HG03095 (cell line): ENCODE data around the gene CYP46A1.
"Not testable (repeated sequence)": the region's sequence is repeated elsewhere in the genome, so short reads cannot be mapped to it uniquely, and the experiment has no call there.

ENCODE experiments used
- ATAC-seq: cut with Tn5 transposase; IDR thresholded peaks from one replicate; pipeline ENCODE4 v1.9.1; 2021; ENCODE audit warnings: moderate library complexity; ENCODE audit not compliant: unreplicated experiment

Gene CYP46A1

DNA sequence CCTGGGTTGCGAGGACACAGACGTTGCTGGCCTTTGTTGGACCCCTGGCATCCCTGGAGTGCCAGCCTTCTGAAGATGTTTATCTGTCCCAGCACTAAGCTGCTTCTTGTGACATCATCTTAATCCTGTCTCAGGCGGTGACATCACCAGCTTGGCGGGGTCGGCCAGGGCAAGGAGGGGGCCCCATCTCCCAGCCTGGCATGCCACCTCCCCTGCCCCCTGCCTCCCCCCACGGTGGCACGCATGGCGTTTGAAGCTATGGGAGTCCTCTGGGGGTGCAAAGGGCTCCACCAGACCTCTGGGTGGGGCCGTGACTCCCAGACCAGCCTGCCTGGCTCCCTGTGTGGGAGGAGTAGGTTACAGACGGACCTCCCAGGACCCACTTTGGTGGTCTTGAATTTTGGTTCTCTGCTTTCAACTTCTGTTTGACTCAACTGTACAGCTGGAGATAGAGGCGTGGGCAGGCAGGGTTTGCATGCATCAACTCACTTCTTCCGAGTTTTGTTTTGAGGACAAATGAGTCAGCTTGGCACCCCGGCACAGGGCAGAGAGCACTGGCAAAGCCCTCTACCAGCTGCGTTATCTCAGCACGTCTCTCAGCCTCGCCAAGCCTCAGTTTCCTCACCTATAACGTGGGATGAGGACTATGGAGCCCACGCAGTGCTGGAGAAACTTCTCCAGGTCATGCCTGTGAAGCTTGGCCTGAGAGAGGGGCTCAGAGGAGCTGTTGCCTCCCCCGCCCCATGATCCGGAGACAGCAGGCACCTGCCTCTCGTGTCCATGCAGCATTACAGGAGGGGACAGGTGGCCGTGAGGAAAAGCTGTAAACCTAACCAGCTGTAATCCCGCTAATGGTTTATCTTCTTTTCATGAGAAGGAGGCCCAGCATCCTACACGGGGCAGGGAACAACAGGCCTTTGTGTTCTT, 70.3 kb downstream of the CYP46A1 start:
- ATAC-seq = no peak

DNA sequence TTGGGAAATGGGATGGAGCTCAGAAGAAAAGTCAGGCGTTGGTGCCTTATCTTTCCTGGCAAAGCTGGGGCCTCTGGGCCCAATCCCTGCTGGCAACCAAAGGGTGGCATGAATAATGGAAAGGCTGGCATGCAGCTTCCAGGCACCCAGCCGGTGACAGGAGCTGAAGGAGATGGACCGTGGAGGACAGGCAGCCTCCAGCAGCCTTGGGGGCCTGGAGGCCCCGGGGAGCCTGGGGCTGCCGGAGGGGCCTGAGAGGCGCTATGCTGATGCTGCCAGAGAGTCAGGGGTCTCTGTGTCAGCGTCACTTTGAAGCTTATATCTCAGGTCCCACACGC, 70.9 kb downstream of the CYP46A1 start:
- ATAC-seq = no peak

DNA sequence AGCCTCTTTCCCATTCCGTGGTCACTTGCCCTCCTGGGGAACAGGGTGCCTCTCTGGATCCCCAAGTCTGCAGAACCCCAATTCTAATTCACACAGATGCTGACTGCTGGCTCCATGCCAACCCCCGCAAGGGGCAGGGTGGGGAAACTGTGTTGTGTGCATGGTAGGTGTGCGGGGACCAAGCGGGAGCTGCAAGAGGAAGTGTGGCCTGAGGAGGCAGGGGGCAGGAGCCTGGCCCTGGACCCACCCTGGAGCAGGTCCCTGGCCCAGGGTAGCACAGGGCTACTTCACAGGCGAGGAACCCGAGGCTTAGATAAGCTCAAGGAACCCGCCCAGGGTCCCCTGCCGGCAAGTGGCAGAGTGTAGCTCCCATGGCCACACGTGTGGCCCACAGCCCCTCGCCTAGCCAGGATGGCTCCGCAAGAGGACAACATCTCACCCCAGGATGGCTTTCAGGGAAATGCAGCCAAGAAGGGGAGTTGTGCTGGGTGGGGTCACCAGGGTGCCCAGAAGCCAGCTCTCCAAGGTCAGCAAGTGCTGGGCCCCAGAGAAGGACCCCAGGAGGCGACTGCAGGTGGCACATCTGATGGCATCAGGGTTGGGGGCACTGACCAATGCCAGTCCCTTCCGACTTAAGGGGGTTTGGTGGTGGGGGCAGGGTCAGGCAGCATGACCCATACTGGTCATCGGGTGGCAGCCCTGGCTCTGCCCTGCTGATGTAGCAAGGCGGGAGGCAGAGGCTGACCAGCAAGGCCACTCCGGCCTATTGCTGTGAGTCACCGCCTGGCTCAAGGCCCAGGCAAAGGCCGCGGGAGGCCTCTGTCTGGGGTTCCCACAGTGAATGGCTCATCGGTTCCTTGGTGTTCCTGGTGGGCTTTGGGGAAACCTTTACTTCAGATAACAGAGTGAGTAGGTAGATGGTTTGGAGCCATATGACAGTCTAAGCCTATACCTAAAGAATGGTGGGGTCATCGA, 71.8 kb downstream of the CYP46A1 start:
- no peak for ATAC-seq

DNA sequence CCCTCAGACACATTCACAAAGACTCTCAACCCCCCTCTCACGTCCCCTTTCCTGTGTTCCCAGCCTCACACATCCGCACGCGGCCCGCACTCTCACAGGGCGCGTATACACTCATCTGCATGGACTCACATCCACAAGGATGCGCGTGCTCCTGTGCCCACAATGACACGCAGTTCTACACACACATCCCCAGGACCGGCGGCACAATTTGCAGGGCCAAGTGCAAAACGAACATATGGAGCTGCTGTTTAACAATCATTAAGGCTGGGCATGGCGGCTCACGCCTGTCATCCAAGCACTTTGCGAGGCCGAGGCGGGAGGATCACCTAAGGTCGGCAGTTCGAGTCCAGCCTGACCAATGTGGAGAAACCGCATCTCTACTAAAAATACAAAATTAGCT, 72.7 kb downstream of the CYP46A1 start:
- no peak for ATAC-seq

DNA sequence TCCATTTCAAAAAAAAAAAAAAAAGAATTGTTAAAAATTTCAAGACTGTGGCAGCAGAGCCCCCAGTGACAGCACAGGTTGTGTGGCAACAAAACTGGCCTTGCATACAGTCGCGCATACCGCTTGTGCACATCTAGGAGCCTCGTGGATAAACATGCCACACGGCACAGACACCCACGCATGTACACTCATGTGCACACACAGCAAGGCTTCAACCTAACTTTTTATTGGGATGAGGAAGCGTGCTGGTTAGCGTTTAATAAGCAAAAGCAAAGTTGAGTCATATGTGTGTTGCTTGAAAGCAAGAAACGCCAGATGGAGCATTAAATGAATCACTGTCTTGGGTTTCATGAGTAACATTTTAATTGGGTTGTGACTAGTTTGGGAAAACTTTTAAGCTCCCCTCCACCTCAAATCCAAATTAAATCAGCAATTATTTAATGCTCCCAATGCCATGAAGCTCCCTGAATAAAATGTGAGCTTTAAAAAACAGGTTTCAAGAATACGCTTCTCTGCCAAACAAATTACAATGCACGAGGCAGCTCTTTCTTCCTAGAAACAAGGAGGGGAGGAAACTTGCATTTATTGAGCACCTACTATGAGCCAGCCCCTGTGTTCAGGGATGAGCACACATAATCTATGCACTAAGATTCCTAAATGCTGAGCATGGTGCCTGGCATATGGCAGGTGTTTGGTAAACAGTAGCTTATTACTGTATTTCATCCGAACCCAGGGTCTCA, 73.4 kb downstream of the CYP46A1 start:
- ATAC-seq = no peak

DNA sequence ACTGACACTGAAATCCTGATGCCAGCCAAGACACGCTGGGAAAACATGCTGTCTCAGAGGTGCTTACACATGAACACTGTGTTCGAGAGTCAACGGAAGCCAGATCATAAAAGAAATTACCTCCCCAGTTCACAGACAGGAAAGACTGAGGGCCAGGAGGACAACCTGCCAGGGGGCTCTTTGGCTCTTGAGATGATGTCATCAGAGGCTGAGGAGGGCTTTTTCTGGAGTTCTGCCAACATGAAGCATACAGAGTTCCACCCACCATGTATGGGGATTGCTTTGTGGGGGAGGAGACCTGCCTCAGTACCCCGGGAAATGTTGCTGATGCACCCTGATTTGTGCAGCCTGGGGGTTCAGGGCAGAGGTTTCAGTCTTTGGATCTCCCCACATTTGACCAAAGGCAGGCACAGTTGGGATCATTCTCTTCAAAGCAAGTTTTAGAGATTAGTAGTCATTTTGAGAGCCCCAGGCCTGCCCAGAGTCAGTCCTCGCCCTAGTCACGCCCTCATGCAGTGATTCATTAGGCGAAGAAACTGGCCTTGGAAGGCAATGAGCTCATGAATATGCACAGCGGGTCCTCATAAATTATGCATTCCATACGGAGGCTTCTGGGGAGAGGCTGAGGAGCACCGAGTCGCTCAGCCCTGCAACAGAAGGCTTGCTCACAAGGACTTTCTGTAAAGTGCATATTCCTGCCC, 74.2 kb downstream of the CYP46A1 start:
- no peak for ATAC-seq

DNA sequence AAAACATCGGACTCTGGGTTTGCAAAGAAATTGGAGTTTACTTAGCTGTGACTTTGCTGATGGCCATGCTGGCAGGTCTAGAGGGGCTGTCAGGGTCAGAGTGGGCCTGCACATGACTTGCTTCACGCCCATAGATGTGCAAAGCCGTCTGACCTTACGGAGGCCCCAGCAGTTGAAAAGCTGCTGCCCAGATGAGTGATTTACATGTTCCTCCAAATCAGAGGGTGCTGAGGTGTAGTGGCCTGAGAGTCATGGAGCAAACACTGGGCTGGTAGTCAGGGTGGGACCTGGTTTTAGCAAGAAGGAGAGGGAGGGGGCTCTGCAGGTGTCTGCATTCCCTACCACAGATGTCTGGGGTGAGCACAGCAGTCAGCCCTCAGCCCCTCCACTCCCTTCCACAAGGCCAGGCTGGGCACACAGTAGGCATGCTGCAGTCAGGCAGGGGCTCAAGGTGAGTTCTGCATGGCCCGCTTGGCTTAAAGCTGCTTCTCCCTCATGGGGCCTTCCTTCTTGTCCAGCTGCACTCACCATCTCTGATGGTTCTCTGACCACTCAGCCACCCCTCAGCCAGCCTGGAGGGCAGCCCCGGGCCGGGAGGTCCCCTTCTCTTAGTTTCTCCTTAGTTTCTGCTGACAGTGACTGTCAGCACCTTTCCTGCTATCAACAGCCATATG, 74.9 kb downstream of the CYP46A1 start:
- no peak for ATAC-seq

DNA sequence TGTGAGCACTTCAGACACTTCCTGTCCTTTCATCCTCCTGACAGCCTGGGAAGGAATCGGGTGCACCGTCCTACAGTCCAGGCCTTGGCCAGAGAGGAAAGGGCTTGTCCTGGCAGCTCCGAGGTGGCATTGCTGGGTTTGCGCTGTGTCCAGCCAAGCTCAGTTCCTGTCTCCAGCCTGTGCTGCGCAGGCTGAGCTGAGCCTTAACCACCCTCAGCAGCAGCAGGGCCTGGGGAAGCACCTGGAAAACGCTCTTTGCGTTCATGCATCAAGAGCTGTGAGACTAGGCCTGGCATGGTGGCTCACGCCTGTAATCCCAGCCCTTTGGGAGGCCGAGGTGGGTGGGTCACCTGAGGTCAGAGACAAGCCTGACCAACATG, 75.4 kb downstream of the CYP46A1 start:
- no peak for ATAC-seq

DNA sequence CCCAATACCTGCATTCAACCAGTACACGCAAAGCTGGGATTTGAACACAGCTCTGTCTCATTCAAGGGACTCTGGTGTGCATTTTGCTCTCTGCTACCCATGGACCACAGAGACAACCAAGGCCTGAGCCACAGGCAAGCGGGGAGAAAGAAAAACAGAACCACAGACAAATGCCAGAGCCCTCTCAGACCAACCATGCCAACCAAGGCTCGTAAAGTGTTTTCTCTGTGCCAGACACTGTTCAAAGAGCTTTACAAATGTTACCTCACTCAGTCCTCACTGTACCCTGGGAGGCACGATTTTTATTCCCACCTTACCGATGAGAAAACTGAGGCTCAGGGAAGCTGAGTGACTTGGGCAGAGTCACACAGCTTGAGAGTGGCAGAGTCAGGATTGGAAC, 76.7 kb downstream of the CYP46A1 start:
- no peak for ATAC-seq

DNA sequence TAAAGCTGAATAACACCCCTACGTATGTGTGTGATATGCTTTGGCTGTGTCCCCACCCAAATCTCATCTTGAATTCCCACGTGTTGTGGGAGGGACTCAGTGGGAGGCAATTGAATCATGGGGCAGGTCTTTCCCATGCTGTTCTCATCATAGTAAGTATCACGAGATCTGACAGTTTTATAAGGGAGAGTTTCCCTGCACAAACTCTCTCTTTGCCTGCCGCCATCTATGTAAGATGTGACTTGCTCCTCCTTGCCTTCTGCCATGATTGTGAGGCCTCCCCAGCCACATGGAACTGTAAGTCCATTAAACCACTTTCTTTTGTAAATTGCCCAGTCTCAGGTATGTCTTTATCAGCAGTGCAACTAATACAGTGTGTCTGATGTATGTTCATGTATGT, 78.8 kb downstream of the CYP46A1 start:
- ATAC-seq = not testable (repeated sequence)

DNA sequence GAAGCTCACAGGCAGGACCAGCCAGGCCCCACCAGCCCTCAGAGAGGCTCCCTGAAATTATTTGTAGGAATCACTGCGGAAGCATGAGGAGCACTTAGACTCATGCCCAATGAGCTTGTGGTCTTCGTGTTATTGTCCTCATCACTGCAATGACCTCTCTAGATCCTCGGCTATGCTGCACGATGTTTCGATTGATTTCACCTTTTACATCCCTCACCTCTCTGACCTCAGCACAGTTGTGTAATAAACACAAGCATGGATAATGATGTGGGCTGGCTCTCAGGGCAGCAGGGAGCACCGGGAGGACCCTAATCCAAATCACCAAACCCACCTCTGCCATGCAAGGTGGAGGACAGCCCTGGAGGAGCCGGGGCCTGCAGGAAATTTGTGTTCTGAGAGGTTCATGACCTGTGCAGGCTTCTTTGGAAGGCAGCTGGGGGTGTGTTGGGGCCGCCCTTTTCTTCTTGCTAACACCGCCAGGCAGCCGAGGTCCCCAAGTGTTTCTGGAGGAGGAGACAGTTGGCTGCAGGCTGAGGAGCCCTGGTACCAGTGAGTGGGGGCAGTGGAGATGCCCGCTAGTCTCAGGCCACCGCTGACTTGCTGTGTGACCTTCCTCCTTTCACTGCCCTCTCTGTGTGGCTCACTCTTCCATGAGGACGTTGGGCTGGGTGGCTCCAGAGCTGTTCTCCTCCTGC, 79.6 kb downstream of the CYP46A1 start:
- ATAC-seq = no peak

DNA sequence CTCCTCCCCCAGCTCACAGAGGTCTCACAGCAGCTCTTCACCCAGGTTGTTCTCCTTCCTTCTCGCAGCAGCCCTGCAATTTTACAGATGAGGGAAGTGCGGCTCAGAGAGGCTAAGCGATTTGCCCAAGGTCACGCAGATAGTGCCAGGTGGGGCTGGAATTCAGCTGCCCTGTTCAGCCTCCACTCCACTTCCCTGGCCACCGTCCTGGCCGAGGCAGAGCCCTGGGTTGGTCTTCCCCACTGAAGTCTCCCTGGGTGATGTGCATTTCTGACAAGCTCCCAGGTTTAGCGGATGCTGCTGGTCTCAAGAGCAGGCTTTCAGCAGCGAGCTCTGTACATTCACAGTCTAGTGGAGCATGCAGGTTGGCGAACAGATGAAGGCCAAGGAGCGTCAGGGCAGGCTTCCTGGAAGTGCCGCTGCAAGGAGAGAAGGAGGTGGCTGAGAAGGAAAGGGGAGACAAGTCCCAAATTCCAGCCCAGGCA, 80.2 kb downstream of the CYP46A1 start:
- ATAC-seq = no peak

DNA sequence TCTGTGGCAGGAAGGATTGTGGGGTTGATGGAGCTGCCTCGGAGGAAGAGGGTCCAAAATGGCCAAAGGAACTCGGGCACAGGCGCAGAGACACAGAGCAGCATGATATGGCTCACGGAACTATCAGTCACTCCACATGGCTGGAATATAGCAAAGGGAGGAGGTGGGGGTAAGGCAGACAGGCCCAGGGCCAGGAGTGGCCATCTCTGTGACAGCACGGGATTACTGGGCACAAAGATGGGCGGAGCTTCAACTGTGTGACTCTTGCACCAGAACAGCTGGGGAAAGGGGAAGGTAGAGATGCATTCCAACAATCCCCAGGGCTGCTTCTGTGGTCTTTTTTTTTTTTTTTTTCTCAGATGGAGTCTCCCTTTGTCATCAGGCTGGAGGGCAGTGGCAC, 84.3 kb downstream of the CYP46A1 start:
- ATAC-seq = no peak

DNA sequence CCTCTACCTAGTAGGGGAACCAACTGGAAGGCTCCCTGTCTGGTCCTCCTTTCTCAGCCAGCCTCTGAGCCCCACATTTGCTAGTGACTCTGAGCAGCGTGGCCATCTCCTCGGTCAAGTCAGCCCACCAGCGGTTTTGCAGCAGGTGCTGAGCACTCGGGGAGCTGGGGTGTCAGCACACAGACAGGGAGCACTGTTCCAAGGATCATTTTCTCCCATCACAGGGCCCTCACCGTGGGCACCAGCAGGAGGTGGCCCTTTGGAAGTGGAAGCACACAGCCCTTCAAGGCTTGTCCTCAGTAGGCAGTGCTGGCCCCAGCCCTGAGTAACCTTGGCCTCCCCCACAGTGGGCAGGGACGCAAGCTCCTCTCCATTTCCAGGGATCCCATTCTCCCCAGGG, 85.0 kb downstream of the CYP46A1 start:
- ATAC-seq = no peak

DNA sequence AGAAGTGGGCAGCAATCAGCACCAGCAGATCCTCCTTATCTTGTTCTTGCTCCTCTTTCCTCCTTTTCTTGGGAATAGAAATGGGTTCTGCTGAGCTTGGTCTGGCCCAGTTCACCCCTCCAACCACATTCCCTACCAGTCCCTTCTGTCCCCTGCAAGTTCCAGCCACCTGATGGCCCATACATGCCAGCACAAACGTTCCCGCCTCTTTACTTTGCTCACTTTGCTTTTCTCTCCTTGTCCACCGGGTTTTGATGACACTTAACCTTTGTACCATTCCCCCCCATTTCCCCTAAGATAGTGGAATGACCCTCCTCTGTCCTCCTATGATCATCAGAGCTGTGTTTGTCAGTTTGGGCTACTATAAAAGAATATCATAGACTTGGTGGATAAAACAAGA, 85.7 kb downstream of the CYP46A1 start:
- ATAC-seq = no peak

DNA sequence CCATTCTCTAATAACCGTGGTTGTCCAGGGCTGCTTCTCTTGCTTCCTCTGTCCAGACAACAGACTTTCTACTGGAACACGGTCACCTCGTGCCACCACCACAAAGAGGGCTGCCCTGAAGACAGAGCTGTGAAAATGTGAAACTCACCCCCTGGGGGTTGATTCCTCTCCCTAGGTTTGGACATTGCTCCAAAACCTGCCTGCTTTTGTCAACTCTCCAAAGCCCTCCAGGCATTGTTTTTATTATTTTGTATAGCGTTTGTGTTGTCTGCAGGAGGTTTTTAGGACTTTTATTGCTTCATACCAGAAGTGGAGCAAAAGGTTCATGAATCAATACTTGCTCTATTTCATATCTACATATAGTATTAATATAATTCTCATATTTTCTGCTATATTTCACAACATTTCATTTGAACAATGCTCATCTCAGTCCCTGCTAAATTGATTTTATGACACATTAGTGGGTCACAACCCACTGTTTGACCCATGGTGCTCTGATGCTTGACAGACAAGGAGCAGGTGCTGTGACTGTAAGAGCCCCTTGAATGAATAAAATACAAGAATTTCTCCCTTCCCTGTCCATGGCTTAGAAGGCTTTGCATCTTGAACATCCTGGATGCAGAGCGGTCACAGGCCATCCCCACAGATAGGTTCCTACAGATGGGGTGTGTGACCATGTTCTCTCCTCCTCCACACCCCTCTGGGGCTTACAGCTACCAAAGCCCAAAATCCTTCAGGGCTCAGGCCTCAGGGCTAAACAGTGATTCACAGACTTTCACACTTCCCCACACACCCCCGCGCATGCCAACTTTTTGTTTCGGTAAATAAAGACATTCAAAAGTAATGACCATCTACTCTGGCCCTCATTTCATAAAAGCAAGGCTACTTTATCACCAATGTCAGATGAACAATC, 88.5 kb downstream of the CYP46A1 start:
- ATAC-seq = no peak

DNA sequence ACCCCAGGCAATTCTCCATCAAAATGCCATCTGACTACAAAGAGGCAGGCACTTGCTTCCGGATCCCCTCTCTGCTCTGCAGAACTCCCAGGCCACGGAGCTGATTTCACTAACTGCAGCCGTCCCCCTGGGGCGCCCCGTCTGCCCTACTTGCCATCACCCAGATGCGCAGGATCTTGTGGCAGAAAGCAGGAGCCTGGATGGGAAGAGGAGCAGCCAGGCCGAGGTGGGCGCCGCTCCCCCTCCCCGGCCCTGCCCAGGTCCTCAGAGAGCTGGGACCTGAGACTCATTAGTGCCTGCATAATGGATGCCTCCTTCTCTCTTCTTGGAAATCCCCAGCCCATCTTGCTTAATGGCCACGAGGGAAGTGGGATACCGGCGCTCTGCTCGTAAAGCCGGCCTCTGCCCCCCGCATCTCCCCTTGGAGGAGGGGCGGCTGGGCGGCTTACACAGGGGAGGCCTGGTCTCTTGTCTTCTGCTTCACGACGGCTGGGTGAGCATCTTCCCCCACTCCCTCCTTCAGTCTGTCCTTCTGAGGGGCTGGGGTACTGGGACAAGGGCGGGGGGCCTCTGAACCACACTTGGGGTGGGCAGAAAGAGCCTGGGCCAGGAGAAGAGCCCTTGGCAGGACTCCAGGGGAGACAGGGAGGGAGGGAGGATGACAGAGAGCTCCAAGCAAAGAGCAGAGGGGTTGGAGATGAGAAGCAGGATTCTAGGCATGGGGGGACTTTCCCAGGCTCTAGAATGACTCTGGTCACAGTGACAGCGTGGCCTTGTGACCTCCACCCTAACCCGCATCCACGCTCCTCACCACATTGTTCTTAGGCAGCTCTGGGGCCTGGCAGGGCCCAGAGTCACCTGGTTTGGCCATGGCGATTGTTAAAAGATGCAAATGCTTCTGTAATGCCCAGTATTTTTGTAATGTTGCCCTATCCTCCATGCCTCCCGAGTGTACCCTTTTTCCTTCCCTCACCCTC, 89.7 kb downstream of the CYP46A1 start:
- ATAC-seq = no peak
